ENCODE results near the gene MB21D2.
"Not testable (repeated sequence)": the region's sequence is repeated elsewhere in the genome, so short reads cannot be mapped to it uniquely, and the experiment has no call there.

Gene MB21D2

DNA sequence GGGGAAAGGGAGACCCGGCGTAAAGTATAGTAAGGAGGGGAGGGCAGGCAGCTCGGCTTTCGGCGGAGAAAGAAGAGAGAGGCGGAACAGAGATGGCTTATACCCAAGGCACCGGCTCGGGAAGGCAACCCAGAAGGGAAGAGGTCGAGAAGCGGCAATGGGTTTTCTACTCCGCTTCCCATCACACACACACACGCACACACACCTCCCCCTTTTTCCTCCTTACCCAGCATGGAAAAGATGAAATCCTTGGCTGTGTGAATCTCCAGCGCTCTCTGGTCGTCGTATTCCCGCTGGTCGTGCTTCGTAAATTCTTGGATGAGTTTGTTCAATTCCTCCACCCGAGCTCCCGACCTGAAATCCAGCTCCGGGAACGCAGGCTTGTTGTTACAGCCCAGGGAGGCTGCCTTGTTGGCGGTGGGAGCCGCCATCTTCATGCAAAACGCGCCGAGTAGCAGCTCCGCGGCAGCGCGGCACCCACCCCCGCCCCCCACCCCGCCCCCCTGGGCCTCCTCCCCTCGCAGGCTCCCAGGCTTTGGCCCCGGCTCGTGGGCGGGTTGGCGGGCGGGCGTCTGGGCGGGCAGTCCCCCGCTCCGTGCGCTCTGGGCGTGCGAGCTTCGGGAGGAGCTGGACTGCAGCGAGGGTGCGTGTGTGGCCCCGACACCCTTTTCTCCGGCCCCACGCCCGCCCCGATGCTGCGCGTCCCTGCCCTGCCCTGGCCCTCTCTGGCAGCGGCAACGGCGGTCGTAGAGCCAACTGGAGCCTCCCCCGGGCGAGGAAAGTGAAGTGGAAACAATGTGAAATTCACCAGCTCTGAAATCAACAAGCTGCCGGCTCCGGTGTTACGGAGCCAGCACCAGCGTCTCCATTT is at the start of gene MB21D2:
Gene MB21D2, minus strand, starts transcription at position 453 of the 871 bp plus-strand sequence. Its CDS starts 16 bp downstream, at position 437.
- Mint-ChIP-seq H3K9me3 (no peaks in the 10 kb centered on the region), H3K27me3 (ENCODE audit: low read depth) (peaks cover 64% of the 10 kb centered on the region), H3K4me1 (ENCODE audit: low read depth) (peaks cover 29% of the 10 kb centered on the region), H3K4me3 (peak within 1 kb of the TSS; percentile 94), H3K36me3 (ENCODE audit: low read depth) (peaks cover 2% of the 10 kb centered on the region), H3K27ac (peak within 1 kb of the TSS; percentile 88)
- peak; percentile 70 for DNase-seq (ENCODE audit: low spot score)

- not testable (repeated sequence) for H3K9me3 Mint-ChIP-seq; H3K4me1 Mint-ChIP-seq (ENCODE audit: low read depth); H3K27me3 Mint-ChIP-seq (ENCODE audit: low read depth); H3K27ac Mint-ChIP-seq; H3K36me3 Mint-ChIP-seq (ENCODE audit: low read depth); H3K4me3 Mint-ChIP-seq; DNase-seq (ENCODE audit: low spot score)
Measured at GRCh38 chr3:192964959-192965719, 47.5 kb upstream of the MB21D2 start.

DNA sequence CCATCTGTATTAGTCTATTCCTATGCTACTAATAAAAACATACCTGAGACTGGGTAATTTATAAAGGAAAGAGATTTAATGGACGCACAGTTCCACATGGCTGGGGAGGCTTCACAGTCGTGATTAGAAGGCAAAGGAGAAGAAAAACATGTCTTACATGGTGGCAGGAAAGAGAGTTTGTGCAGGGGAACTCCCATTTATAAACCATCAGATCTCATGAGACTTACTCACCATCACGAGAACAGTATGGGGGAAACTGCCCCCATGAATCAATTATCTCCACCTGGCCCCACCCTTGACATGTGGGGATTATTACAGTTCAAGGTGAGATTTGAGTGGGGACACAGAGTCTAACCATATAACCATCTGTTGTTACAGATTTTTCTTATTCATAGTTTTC is 42.1 kb upstream of the MB21D2 start:
- Mint-ChIP-seq H3K36me3 (ENCODE audit: low read depth) (no peaks in the 10 kb centered on the region), H3K4me1 (ENCODE audit: low read depth) (peaks cover 11% of the 10 kb centered on the region), H3K27ac (no peak overlapping the region), H3K9me3 (no peaks in the 10 kb centered on the region), H3K27me3 (ENCODE audit: low read depth) (no peaks in the 10 kb centered on the region), H3K4me3 (no peak overlapping the region)
- no peak for DNase-seq (ENCODE audit: low spot score)

DNA sequence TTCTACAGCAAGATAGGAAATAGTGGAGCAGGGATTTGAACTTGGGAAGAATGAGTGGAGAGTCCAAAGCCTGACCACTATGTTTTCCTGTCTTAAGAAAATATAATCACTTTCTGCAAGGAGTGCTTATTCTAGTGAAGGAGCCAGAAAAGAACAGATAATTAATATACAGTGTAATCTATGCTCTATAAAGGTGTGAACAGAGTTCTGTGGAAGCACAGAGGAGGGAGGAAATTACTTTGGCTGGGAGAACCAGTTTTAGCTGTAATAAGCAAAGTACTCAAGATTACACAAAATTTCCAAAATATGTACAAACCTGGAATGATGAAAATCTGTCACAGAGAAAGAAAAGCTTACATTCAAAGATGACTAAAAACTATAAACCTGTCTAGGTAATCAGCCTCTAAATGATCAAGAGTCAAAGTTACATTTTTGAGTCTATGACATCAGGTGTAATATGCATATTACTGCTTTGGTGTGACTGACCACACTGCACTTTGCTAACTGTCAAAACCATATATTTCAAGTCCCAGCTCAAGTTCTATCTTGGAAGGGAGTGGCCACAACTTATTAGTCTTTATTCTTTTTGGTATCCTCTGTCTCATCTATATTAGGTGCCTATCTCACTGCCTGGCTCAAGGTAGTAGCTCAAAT is 40.7 kb upstream of the MB21D2 start:
- H3K27me3 Mint-ChIP-seq (ENCODE audit: low read depth), result no peaks in the 10 kb centered on the region
- no peaks in the 10 kb centered on the region for H3K36me3 Mint-ChIP-seq (ENCODE audit: low read depth)
- no peak for DNase-seq (ENCODE audit: low spot score)
- H3K4me3 Mint-ChIP-seq, result no peak overlapping the region
- no peaks in the 10 kb centered on the region for H3K9me3 Mint-ChIP-seq
- peaks cover 11% of the 10 kb centered on the region for H3K4me1 Mint-ChIP-seq (ENCODE audit: low read depth)
- no peak overlapping the region for H3K27ac Mint-ChIP-seq

DNA sequence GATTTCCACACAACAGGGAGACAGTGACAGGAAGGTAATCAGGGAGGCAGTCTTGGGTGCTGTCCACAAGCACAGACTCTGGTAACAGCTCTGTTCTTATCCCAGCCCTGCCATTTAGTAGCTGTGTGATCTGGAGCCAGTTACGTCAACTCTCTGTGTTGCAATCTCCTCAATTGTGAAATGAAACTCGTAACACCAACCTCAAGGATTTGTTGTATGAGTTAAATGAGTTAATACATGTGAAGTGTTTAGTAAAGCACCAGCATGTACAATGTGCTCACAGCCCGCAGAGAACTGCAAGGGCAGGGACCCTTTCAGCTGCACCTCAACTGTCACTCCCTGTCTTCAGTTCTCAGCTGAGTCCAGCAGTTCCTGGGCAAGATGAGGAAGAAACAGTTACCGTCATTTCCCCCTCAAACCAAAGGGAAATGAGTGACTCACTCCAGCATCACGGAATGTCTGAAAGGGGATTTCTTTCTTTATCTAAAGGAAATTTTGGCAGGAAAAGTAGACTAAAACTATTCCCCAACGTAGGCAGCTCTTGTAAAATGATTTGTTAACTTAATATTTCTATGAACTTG is 39.9 kb upstream of the MB21D2 start:
- no peak overlapping the region for H3K27ac Mint-ChIP-seq

DNA sequence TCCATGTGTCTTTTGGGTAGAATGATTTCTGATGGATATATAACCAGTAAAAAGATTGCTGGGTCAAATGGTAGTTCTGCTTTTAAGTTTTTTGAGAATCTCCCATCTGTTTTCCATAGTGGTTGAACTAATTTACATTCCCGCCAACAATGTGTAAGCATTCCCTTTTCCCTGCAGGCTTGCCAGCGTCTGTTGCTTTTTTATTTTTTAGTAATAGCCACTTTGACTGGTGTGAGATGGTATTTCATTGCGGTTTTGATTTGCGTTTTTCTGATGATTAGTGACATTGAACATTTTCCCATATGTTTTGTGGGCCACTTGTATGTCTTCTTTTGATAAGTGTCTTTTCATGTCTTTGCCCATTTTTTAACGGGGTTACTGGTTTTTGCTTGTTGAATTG is 36.3 kb upstream of the MB21D2 start:
- no peak overlapping the region for H3K4me3 Mint-ChIP-seq
- no peak overlapping the region for H3K27ac Mint-ChIP-seq
- H3K27me3 Mint-ChIP-seq (ENCODE audit: low read depth), result no peaks in the 10 kb centered on the region
- DNase-seq (ENCODE audit: low spot score), result no peak
- H3K9me3 Mint-ChIP-seq, result no peaks in the 10 kb centered on the region
- H3K36me3 Mint-ChIP-seq (ENCODE audit: low read depth), result no peaks in the 10 kb centered on the region
- H3K4me1 Mint-ChIP-seq (ENCODE audit: low read depth), result peaks cover 9% of the 10 kb centered on the region

More for the DNA sequence above, 39.9 kb upstream of the MB21D2 start:
- Mint-ChIP-seq H3K4me3 (no peak overlapping the region), H3K4me1 (ENCODE audit: low read depth) (peaks cover 11% of the 10 kb centered on the region), H3K9me3 (no peaks in the 10 kb centered on the region), H3K27me3 (ENCODE audit: low read depth) (no peaks in the 10 kb centered on the region), H3K36me3 (ENCODE audit: low read depth) (no peaks in the 10 kb centered on the region)
- peak; percentile 35 for DNase-seq (ENCODE audit: low spot score)

DNA sequence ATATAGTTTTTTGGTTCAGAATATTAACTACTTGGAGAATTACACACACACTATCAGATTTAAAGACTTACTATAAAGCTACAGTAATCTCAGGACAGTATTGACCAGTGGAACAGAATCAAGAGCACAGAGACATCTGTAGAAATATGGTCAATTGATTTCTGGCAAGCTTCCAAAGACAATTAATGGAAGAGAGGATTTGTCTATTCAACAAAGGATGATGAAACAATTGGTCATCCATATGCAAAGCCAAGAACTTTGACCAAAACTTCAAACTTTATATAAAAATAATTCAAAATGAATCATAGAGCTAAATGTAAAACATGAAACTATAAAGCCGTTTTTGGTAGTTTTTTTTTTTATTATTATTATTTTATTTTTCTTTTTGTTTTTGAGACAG is 29.8 kb upstream of the MB21D2 start:
- DNase-seq (ENCODE audit: low spot score), result no peak
- no peaks in the 10 kb centered on the region for H3K36me3 Mint-ChIP-seq (ENCODE audit: low read depth)
- no peaks in the 10 kb centered on the region for H3K9me3 Mint-ChIP-seq
- no peaks in the 10 kb centered on the region for H3K4me1 Mint-ChIP-seq (ENCODE audit: low read depth)
- no peak overlapping the region for H3K27ac Mint-ChIP-seq
- no peak overlapping the region for H3K4me3 Mint-ChIP-seq
- peaks cover 9% of the 10 kb centered on the region for H3K27me3 Mint-ChIP-seq (ENCODE audit: low read depth)

GRCh38 chr3:192943393-192943792 is 25.7 kb upstream of the MB21D2 start:
- Mint-ChIP-seq H3K4me1 (ENCODE audit: low read depth) (no peaks in the 10 kb centered on the region), H3K4me3 (no peak overlapping the region), H3K36me3 (ENCODE audit: low read depth) (no peaks in the 10 kb centered on the region), H3K27me3 (ENCODE audit: low read depth) (peaks cover 15% of the 10 kb centered on the region), H3K9me3 (no peaks in the 10 kb centered on the region), H3K27ac (no peak overlapping the region)
- no peak for DNase-seq (ENCODE audit: low spot score)

- H3K9me3 Mint-ChIP-seq, result no peaks in the 10 kb centered on the region
- no peaks in the 10 kb centered on the region for H3K36me3 Mint-ChIP-seq (ENCODE audit: low read depth)
- no peak for DNase-seq (ENCODE audit: low spot score)
- H3K27ac Mint-ChIP-seq, result no peak overlapping the region
- no peak overlapping the region for H3K4me3 Mint-ChIP-seq
- H3K27me3 Mint-ChIP-seq (ENCODE audit: low read depth), result peaks cover 15% of the 10 kb centered on the region
- no peaks in the 10 kb centered on the region for H3K4me1 Mint-ChIP-seq (ENCODE audit: low read depth)
Measured at GRCh38 chr3:192942625-192943024, 25.0 kb upstream of the MB21D2 start.

GRCh38 chr3:192940129-192940528 is 22.5 kb upstream of the MB21D2 start:
- no peak for DNase-seq (ENCODE audit: low spot score)
- Mint-ChIP-seq H3K27me3 (ENCODE audit: low read depth) (peaks cover 10% of the 10 kb centered on the region), H3K36me3 (ENCODE audit: low read depth) (no peaks in the 10 kb centered on the region)

GRCh38 chr3:192935441-192935840 is 17.8 kb upstream of the MB21D2 start:
- Mint-ChIP-seq H3K27ac (no peak overlapping the region), H3K9me3 (no peaks in the 10 kb centered on the region), H3K36me3 (ENCODE audit: low read depth) (no peaks in the 10 kb centered on the region), H3K4me1 (ENCODE audit: low read depth) (peaks cover 5% of the 10 kb centered on the region), H3K4me3 (no peak overlapping the region), H3K27me3 (ENCODE audit: low read depth) (no peaks in the 10 kb centered on the region)
- DNase-seq (ENCODE audit: low spot score), result no peak

More at GRCh38 chr3:192940129-192940528, 22.5 kb upstream of the MB21D2 start:
- Mint-ChIP-seq H3K4me3 (no peak overlapping the region), H3K4me1 (ENCODE audit: low read depth) (peaks cover 2% of the 10 kb centered on the region), H3K9me3 (no peaks in the 10 kb centered on the region), H3K27ac (no peak overlapping the region)

DNA sequence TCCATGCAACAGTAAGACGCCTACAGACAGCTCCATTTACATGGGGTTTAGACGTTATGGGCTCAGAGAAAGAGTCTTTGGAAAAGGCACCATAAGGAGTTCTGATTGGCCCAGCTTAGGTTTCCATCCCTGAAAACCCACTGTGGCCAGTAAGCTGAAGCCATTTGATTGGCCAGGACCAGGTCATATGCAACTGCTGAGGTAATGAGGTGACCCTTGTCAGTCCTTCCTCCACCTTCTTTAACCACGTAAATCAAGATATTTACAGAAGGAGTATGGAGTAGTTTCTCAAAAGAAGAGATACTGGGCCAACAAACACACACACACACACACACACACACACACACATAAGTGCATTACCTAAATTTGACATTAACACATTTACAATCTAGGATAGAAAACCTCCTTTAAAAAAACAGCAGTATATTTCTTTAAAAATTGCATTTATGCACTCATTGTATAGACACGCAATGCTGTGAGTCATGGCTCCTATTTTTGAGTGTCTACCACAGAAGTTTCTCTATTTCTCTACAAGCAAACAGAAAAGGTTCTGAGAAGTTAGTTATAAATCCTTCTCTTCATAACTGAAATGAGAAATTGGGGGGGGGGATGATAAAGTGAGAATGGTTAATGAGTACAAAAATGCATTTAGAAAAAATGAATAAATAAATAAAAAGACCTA is 16.3 kb upstream of the MB21D2 start:
- no peaks in the 10 kb centered on the region for H3K36me3 Mint-ChIP-seq (ENCODE audit: low read depth)
- H3K9me3 Mint-ChIP-seq, result no peaks in the 10 kb centered on the region
- peaks cover 5% of the 10 kb centered on the region for H3K4me1 Mint-ChIP-seq (ENCODE audit: low read depth)
- no peaks in the 10 kb centered on the region for H3K27me3 Mint-ChIP-seq (ENCODE audit: low read depth)
- no peak overlapping the region for H3K27ac Mint-ChIP-seq
- no peak for DNase-seq (ENCODE audit: low spot score)
- H3K4me3 Mint-ChIP-seq, result no peak overlapping the region

GRCh38 chr3:192933259-192933658 is 15.6 kb upstream of the MB21D2 start:
- Mint-ChIP-seq H3K36me3 (ENCODE audit: low read depth) (no peaks in the 10 kb centered on the region), H3K27me3 (ENCODE audit: low read depth) (no peaks in the 10 kb centered on the region), H3K27ac (no peak overlapping the region), H3K4me3 (no peak overlapping the region), H3K9me3 (no peaks in the 10 kb centered on the region), H3K4me1 (ENCODE audit: low read depth) (peaks cover 5% of the 10 kb centered on the region)
- no peak for DNase-seq (ENCODE audit: low spot score)

Data from T-helper 2 cell treated with Interferon-gamma antibody and Interleukin-4, amounts not matched to agents 5 μg/mL and 100 μg/mL, for 36 hours (primary cell).